CD4-positive, alpha-beta T cell treated with Interleukin-4 for 4 hours (primary cell): ENCODE results near the gene PARD3B.

Source experiments
- DNase-seq: peaks from one replicate; pipeline ENCODE4 v3.0.0-alpha.2; 2020

The PARD3B gene, protein sequence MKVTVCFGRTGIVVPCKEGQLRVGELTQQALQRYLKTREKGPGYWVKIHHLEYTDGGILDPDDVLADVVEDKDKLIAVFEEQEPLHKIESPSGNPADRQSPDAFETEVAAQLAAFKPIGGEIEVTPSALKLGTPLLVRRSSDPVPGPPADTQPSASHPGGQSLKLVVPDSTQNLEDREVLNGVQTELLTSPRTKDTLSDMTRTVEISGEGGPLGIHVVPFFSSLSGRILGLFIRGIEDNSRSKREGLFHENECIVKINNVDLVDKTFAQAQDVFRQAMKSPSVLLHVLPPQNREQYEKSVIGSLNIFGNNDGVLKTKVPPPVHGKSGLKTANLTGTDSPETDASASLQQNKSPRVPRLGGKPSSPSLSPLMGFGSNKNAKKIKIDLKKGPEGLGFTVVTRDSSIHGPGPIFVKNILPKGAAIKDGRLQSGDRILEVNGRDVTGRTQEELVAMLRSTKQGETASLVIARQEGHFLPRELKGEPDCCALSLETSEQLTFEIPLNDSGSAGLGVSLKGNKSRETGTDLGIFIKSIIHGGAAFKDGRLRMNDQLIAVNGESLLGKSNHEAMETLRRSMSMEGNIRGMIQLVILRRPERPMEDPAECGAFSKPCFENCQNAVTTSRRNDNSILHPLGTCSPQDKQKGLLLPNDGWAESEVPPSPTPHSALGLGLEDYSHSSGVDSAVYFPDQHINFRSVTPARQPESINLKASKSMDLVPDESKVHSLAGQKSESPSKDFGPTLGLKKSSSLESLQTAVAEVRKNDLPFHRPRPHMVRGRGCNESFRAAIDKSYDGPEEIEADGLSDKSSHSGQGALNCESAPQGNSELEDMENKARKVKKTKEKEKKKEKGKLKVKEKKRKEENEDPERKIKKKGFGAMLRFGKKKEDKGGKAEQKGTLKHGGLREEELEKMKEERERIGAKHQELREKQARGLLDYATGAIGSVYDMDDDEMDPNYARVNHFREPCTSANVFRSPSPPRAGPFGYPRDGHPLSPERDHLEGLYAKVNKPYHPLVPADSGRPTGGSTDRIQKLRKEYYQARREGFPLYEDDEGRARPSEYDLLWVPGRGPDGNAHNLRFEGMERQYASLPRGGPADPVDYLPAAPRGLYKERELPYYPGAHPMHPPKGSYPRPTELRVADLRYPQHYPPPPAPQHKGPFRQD (N-terminal part only)

DNA sequence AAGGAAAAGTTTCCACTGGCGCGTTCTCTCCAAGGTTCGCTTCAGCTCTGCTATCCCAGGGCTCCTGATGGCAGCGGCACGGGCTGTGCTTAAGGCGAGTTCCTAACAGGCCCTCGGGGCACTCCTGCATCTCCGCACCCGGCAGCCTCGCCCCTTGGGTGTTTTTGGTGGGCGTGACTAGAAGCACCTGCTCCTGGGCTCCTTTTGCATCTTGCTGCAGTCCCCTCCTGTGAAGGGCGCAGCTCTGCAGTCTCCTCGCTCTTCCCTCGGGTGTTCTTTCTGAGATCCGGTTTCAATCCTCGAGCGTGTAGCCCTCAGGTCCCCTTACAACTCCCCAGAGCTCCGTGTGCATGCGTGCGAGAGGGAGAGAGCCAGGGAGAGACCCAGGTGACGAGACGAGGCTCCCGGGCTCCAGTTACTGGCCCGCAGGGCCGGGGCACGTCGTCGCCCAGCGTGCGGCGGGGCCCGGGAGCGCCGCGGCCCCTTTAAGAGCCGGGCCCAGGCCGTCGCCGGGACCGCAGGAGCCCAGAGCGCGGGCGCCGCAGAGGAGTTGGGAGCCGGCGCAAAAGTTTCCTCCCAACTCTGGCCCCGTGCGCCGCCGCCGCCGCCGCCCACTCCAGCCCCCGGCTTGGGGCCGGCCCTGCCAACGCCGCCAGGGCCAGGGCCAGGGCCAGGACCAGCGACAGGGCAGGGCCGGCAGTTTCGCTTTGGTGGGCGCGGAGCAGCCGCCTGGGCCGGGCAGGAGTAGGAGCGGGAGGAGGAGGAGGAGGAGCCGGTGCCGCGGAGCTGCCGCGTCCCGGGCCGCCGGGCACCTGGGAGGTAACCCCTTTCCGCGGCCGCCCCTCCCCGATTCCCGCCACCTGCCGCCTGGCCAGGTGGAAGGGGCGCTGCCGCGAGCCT is at the start of gene PARD3B:
TSS of gene PARD3B (plus strand) at position 515 of the 900 bp plus-strand sequence. CDS start 525 bp downstream, outside the sequence.
- no peak for DNase-seq

DNA sequence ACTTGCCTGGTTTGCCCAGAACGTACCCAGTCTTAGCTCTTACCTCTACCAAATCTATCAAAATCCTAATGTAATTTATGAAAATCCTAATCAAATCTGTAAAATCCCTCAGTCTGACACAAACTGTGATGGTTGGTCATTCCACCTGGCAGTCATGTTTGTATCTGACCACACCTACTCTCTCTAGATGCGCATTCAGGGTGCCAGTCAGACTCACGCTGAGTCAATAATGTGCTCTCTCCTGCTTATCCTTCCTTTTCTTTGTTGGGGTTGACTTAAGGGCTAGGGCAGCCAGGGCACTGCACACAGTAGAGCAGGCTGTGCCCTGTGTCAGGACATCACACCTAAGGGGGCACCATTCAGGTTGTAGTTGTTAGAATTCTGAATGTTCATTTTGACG is 48.5 kb upstream of the PARD3B start:
- DNase-seq, result no peak

DNA sequence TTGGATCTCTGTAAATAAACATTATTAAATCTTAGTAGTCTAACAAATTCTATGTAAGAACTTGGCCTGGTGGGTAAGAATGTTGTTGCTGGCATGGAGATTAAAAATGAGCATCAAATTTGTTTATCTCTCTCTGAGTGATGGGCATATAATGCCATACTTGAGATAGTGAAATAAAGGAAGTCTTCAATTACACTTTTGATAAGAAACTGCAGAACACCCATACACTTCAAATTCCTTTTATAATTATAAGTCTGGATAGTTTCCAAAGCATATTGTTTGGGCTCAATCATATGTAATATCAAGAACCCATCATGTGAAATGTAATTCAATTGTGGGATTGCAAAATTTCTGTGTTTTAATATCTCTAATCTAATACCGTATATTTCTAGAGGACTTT is 47.4 kb upstream of the PARD3B start:
- no peak for DNase-seq

DNA sequence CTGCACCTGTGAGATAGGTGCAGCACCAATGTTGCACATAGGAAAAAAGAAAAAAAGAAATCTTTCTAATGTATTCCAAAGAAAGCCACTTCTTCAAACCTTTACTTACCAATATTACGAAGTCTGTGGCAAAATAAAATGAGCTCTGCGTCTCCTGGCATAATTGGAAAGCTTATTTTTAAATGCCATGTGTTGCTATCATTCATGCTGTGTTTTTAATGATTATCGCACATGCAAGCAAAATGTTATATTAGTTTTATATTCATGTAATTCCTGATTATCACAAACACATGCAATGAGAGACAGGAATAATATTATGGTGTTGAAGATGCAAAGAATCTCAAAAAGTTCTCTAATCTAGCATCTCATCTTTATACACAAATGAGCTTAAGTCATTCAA is 47.0 kb upstream of the PARD3B start:
- no peak for DNase-seq

DNA sequence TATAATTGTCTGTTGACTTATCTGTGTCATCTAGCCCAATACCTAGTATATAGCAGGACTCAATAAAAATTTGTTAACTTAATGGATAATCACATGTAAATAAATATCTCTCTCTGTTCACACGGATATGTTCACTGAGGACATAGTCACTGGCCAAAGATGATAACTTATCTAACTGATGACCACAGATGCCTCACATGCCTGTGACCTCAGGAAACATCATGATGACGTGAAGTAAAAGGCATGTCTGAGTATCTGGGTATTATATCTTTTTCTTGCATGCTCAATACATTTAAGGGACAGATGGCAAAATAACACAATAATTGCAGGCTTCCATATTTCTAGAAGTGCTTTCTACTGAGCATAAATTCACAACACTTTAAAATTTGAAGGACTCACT is 41.4 kb upstream of the PARD3B start:
- no peak for DNase-seq

DNA sequence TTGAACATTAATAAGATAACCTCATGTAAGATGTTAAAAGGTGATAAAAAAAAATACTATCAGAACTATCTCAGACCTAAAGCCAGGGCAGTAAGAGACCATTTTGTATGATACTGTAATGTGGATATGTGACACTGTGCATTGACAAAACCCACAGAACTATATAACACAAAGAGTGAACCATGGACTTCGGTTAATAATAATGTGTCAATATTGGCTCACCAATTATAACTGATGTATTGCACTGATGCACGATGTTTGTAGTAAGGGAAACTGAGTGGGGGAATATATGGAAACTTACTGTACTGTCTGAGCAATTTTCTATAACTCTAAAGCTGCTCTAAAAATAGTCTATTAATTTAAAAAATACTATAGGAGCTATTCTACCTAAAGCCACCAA is 40.7 kb upstream of the PARD3B start:
- DNase-seq, result no peak

DNA sequence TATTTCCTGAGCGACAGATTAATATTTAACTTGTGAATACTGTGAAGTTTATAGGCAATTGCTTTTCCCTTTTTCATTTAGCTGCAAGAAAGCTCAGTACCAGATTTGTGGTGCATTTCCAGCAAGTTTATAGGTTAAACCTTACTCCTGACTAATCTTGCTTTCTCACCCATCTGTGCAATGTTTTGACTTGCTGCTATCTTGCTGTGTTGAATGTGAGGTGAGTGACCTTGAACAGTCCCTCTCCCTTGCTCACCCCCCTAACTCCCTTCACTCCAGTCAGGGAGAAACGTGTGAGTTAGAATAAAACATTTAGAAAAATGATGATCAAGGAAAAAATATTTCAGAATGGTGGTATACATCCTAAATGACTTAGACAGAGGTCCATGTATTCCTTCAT is 39.8 kb upstream of the PARD3B start:
- no peak for DNase-seq

DNA sequence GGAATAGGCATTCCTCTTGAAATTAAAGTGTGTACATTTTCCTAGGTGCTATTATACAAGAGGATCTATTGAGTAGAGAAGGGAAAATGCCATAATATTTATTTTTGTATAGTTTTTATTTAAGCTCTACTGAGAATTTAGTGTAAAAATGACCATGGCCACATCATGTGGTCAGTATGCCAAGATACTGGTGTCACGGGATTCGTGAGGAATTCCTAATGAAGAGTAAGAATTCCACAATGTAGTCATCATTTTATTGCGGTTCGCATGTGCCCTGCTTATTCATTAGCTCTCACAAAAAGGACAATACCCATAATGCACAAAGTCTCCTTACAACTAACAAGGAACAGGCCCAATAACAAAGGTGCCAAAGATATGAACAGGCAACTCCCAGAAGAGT is 39.3 kb upstream of the PARD3B start:
- DNase-seq, result no peak

DNA sequence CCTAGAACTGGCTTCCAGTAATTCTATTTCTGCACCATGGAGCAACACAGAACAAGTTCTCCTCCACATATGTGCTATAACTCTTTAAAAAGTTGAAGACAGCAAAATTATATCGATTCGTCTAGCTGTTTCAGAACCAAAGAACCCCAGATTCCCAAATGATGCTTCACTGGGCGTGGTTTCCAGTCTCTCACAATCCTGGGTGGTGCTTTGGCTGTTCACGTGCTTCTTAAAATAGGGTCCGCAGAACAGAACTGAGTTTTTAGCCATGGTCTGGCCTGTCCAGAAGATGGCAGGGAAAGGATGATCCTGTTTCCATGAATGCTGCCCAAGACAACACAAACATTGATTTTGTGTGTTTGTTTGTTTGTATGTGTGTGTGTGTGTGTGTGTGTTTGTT is 37.6 kb upstream of the PARD3B start:
- no peak for DNase-seq

DNA sequence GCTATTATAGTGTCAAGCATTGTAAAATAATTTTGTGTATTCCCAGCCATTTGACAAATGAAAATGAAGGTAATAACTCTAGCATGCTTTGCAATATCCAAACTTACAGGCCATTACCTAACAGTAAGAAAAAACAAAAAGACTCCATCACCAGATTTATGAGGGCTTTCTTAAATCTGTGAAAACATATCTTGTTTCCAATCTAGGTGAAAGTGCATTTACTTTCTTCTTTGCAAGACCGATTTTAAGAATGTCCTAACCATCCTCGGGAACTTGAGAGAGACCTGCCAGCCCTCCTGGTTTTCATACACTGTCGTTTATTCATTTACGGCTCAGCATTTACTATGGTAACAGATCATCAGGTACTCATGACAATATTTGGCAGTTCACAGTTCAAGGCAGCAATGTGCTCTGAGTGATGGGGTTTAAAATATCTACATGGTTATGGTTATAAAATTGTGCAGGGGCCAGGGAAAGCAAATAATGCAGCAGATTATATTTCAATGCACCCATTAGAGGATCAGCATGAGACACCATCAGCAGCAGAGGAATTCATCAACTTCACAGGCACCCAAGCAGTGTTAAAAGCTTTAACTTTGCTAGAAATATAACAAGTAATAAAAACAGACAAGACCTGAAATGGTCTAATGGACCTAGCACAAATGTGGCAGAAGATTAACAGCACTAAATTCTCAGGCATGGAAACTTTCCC is 34.4 kb upstream of the PARD3B start:
- no peak for DNase-seq

DNA sequence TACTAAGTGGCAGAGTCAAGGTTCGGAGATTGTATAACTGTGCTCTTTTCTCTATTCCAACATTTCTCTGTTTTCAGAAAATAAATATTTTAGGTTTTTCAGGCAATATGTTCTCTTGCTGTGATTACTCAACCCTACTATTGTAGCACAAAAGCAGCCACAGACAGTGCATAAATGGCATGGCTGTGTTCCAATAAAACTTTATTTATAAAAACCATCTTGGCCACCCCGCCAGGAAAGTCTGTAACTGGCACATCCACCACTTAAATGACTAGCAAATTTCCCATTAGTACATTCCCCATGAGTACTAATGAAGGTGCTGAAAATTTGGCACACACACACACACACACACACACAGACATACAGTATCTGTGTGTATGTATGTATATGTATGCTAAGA is 30.8 kb upstream of the PARD3B start:
- DNase-seq, result no peak

DNA sequence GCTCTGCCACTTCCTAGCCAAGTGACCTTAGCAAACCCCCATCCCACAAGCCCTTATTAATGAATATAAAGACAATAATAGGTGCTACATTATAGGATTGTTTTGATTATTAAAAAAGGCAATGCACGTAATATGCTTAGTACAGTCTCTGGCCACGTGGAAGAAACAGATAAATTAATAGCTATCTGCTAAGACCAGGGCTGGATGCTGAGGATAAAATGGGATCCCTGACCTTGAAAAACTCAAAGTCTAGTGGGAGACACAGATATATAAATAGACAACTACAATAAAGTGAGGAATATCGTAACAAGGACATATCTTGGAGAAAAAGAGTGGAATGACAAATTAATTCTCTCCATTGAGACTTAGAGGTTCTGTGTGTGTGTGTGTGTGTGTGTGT is 29.9 kb upstream of the PARD3B start:
- no peak for DNase-seq

DNA sequence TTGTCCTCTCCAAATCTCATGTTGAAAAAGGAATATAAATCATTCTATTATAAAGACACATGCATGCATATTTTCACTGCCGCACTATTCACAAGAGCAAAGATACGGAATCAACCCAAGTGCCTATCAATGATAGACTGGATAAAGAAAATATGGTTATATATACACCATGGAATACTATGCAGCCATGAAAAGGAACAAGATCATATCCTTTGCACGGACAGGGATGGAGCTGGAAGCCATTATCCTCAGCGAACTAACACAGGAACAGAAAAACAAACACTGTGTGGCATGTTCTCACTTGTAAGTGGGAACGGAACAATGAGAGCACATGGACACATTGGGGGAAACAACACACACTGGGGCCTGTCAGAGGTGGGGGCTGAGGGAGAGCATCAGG is 28.1 kb upstream of the PARD3B start:
- no peak for DNase-seq

DNA sequence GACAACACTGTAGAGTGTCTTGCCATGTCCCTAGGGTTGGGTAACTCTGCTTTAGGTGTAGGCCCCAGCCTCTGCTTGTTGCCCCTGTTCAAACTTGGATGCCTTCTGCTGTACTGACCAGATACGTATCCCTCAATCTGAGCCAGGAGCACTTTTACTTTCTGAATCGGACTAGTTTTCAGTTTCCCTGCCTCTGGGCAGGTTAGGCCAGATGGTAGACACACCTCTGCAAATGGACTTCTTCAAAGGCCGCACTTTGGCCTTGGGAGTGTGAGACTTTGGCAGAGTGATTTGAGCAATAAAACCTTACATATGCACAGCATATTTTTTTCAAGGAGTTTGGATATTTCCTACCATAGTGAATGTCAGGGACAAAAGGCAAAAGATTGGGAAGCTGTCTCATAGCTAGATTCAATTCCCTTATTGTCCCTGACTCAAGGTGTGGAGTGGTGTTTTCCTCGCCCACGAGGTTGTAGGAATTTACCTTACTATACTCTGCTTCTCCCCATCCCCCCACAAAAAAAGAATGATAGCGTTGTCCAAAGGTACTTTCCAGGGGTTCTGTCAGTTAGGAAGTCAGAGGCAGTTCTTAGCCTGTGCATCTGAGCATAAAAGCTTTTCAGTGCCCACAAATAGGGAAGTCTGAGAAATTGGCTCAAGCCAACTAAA is 15.3 kb upstream of the PARD3B start:
- no peak for DNase-seq

DNA sequence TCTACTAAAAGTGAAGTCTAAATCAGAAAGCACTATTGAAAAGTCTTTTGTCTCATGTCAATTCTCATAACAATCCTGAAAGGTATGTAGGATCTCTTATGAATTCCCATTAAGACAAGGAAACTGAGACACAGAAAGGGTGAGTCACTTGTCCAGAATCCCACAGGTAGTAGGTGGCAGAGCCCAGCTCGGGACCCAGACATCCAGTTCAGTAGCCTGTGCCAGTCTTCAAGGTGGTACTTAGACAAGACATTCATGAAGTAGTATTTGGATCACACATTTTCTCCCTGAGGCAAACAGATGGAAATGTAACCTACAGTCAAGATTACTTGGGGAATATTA is 14.8 kb upstream of the PARD3B start:
- no peak for DNase-seq

DNA sequence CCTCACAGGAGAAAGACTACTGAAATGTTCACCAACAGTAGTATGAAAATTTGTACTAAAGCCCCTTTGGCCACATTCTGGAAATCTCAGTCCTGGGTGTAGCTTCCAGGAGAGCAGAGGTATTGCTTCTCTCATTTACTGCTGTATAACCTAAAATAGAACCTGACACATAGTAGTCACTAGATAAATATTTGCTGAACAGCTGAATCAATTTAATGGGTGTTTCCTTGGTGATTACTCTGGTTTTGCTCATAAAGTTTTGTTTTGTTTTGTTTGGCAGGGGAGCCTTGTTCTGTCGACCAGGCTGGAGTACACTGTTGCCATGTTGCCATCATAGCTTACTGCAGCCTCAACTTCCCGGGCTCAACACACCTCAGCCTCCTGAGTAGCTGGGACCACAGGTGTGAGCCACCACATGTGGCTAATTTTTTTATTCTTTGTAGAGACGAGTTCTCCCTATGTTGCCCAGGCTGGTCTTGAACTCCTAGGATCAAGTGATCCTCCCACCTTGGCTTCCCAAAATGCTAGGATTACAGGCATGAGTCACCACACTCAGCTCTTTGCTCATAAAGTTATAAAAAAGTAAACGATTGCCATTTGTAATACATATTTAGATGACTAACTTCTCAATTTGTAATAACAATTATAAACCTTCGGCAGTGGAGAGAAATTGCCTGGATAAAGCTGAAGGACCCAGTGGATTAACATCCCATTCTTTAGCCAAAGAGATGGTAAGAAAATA is 11.5 kb upstream of the PARD3B start:
- DNase-seq, result no peak

DNA sequence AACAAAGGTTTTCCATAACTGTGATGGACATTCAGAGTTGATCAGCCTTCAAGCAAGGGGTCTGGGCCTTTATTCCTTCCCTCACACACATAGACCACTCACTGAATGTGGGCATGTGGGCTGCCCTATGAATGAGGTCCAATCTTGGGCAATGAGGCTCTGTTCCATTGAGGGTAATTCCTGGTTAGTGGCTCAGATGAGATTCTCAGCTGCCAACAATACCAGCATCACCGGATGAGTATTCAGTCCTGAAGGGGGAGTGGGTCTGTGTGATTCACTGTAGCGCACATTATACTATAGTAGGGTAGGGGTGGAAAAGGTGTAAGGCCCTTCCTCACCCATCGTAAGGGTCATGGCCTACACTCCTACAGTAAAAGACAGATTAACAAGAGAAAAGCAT is 9.9 kb upstream of the PARD3B start:
- DNase-seq, result no peak

DNA sequence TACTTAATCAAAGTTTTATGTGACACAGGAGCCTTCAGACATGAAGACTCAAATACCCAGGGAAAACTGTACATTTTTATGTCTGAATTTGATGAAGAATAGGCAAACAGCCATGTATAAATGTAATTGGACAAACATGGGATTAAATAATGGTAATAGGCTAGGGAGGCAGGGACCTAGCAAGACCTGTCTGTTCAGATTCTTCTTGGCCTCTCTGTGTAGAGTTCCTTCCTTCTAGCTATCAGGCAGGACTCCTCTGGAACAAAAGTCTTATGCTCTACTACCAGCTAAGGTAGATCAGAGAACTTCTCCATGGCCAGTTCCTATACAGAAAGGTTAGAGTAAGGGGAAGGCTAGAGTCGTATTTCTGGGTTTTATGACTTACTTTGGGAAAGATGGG is 9.5 kb upstream of the PARD3B start:
- DNase-seq, result no peak

DNA sequence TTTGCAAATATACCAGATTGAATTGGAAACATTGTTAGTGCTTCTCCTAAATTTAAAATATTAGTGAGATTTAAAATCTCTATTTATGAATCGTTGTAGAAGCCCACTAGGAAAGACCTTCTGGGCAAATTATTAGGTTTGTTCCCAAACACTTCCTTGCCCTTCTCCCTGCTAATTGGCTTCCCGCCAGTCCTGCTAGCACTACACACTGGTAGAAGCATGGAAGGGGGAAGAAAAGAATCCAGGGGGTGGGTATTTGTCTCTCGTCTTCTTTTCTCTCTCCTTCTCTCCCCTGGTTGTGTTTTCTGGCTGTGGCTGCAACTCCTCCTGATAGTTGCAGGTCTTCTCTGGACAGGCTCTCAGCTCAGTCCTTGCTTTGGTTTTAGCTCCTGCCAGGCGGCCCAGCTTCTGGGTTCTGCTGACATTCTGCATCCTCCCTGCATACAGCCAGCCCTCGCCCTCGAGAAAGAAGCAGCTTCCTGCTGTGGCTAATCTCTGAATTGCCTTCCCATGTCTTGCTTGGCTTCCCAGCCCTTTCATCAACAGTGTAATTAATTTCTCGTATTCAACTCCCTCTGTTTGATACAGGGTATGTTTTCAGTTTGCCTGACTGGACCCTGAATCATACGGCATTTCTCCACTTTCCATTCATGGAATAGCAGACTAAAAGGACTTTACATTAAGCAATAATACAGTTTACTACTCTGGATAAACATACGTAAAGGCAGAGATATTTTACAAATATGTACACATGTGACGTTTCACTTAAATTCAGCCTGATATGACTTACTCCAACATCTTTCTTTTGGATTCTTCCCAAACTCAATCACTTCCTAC is 6.9 kb upstream of the PARD3B start:
- no peak for DNase-seq

DNA sequence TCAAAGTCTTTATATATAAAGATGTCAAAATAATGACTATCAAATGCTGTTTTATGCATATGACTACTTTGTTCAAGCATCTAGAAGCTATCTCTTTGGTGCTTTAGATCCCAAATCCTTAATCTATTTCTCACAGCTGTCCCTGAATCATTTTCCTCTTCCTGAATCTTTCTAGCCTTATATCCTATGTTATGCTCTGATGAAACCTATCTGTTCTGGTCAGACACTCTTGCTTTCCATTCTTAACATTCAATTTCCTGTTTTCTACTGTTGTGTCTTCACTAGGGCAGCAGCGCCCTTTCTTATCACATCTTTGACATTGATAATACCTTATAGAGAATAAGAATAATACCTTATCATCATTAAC is 6.3 kb upstream of the PARD3B start:
- no peak for DNase-seq
